Liver (tissue), 9 donors: ENCODE results near the gene RAB17. TPM values are rescaled to one million over a fixed set of nuclear protein-coding genes. Genes with fewer than 3 reads are reported as not detected.
A peak's percentile ranks its signal among the peaks of the same experiment; 100 is the strongest.

Source experiments
- DNase-seq: peaks from one replicate; pipeline ENCODE4 v3.0.0-alpha.2; 2017; ENCODE audit warnings: low spot score
- H3K27ac ChIP-seq, 2 donors: one replicate each; pipeline ENCODE4 v1.7.0; 2013; ENCODE audit warnings: inconsistent platforms in 2 of 2, low read length in 2 of 2, control low read depth in 1 of 2, low read depth in 1 of 2, mild to moderate bottlenecking in 1 of 2
- H3K27me3 ChIP-seq, 4 donors: one replicate each; pipeline versions ENCODE4 v1.6.1 to v1.7.0; 2013; ENCODE audit warnings: low read length in 3 of 4, inconsistent platforms in 1 of 4, mild to moderate bottlenecking in 1 of 4, moderate library complexity in 1 of 4; ENCODE audit not compliant: control insufficient read depth in 4 of 4, insufficient read depth in 4 of 4
- H3K36me3 ChIP-seq, 4 donors: one replicate each; pipeline versions ENCODE4 v1.6.1 to v1.7.0; 2013; ENCODE audit warnings: low read length in 3 of 4, mild to moderate bottlenecking in 3 of 4, low read depth in 1 of 4, moderate library complexity in 1 of 4; ENCODE audit not compliant: control insufficient read depth in 4 of 4, insufficient read depth in 3 of 4
- H3K4me1 ChIP-seq, 4 donors: one replicate each; pipeline versions ENCODE4 v1.6.1 to v1.7.0; 2013; ENCODE audit warnings: low read length in 3 of 4, mild to moderate bottlenecking in 3 of 4, moderate library complexity in 1 of 4; ENCODE audit not compliant: control insufficient read depth in 4 of 4, insufficient read depth in 4 of 4
- H3K4me3 ChIP-seq, 3 donors: one replicate each; pipeline versions ENCODE4 v1.6.1 to v1.7.0; 2013; ENCODE audit warnings: low read length in 3 of 3, control low read depth in 1 of 3, low read depth in 1 of 3, mild to moderate bottlenecking in 1 of 3
- H3K9ac ChIP-seq, 2 donors: one replicate each; pipeline ENCODE4 v1.7.0; 2013; ENCODE audit warnings: low read length in 2 of 2, mild to moderate bottlenecking in 2 of 2, moderate library complexity in 2 of 2, control low read depth in 1 of 2, low read depth in 1 of 2
- H3K9me3 ChIP-seq, 4 donors: one replicate each; pipeline versions ENCODE4 v1.6.1 to v1.7.0; 2013; ENCODE audit warnings: low read length in 3 of 4; ENCODE audit not compliant: control insufficient read depth in 4 of 4
- EGR1 ChIP-seq, 2 donors: IDR thresholded peaks; 2 replicates each; pipeline ENCODE4 v1.6.1; 2016 to 2018; ENCODE audit warnings: antibody characterized with exemption in 2 of 2, low read depth in 2 of 2
- FOXA1 ChIP-seq: IDR thresholded peaks from 2 replicates; pipeline ENCODE4 v1.6.1; 2016; ENCODE audit warnings: antibody characterized with exemption
- FOXA2 ChIP-seq: IDR thresholded peaks from 2 replicates; pipeline ENCODE4 v1.6.1; 2016; ENCODE audit warnings: antibody characterized with exemption
- GABPA ChIP-seq, 2 donors: IDR thresholded peaks in 1 of 2; conservative IDR thresholded peaks in 1 of 2; 2 replicates each; pipeline ENCODE4 v1.6.1; 2016; ENCODE audit warnings: antibody characterized with exemption in 2 of 2, mild to moderate bottlenecking in 1 of 2, moderate library complexity in 1 of 2
- HNF4A ChIP-seq, 2 donors: conservative IDR thresholded peaks; 2 replicates each; pipeline ENCODE4 v1.6.1; 2016; ENCODE audit warnings: antibody characterized with exemption in 2 of 2, mild to moderate bottlenecking in 2 of 2
- HNF4G ChIP-seq: IDR thresholded peaks from 2 replicates; pipeline ENCODE4 v1.6.1; 2016; ENCODE audit warnings: antibody characterized with exemption
- JUND ChIP-seq, 2 donors: IDR thresholded peaks; 2 replicates each; pipeline ENCODE4 v1.6.1; 2016; ENCODE audit warnings: antibody characterized with exemption in 2 of 2
- NR2F2 ChIP-seq: IDR thresholded peaks from 2 replicates; pipeline ENCODE4 v1.6.1; 2016; ENCODE audit warnings: antibody characterized with exemption
- RAD21 ChIP-seq, 2 donors: IDR thresholded peaks; 2 replicates each; pipeline ENCODE4 v1.6.1; 2016; ENCODE audit warnings: antibody characterized with exemption in 2 of 2, mild to moderate bottlenecking in 2 of 2
- RXRA ChIP-seq, 2 donors: IDR thresholded peaks; 2 replicates each; pipeline ENCODE4 v1.6.1; 2017 to 2018; ENCODE audit warnings: antibody characterized with exemption in 2 of 2, mild to moderate bottlenecking in 1 of 2
- SP1 ChIP-seq: IDR thresholded peaks from 2 replicates; pipeline ENCODE4 v1.6.1; 2018; ENCODE audit warnings: antibody characterized with exemption, mild to moderate bottlenecking
- TAF1 ChIP-seq: conservative IDR thresholded peaks from 2 replicates; pipeline ENCODE4 v1.6.1; 2016; ENCODE audit warnings: antibody characterized with exemption, mild to moderate bottlenecking
- YY1 ChIP-seq: IDR thresholded peaks from 2 replicates; pipeline ENCODE4 v1.6.1; 2016; ENCODE audit warnings: antibody characterized with exemption, mild to moderate bottlenecking
- WGBS: extraction: QIAGEN DNeasy Blood & Tissue Kit; methylation state at CpG from one replicate; pipeline ENCODE4 v1.1.7; 2013; 5-methylcytosine and 5-hydroxymethylcytosine counted together
- polyA plus RNA-seq, 2 donors: library from polyadenylated mRNA; stranded (reverse) in 1 of 2; unstranded in 1 of 2; fragments of 200-250 nt in 1 of 2; fragments of >200 nt in 1 of 2; fragmentation: Nextera tagmentation in 1 of 2; extraction: Ambion mirVana in 1 of 2; gene quantifications; one replicate each; pipeline versions ENCODE4 v1.2.1 to v1.2.3, GENCODE V29; 2013 to 2015
- total RNA-seq, 2 donors: library from RNA; depleted of rRNA; stranded (reverse); fragments of >200 nt; gene quantifications; one replicate each; pipeline ENCODE4 v1.2.3, GENCODE V29; 2014
- TF ChIP-seq, protein P1 (sequence below): IDR thresholded peaks from 2 replicates; pipeline ENCODE4 v1.6.1; 2016; ENCODE audit warnings: antibody characterized with exemption
- TF ChIP-seq, protein P2 (sequence below): IDR thresholded peaks from 2 replicates; pipeline ENCODE4 v1.6.1; 2016; ENCODE audit warnings: antibody characterized with exemption
- TF ChIP-seq, protein P3 (sequence below): IDR thresholded peaks from 2 replicates; pipeline ENCODE4 v1.6.1; 2016; ENCODE audit warnings: antibody characterized with exemption
- TF ChIP-seq, protein P4 (sequence below): IDR thresholded peaks from 2 replicates; pipeline ENCODE4 v1.6.1; 2016; ENCODE audit warnings: antibody characterized with exemption, mild to moderate bottlenecking
- TF ChIP-seq, protein P5 (sequence below): fragments of 150-350 bp; IDR thresholded peaks from 2 replicates; pipeline ENCODE4 v1.5.1; 2017; ENCODE audit warnings: improper control_type of control experiment, low read depth, low read length; ENCODE audit not compliant: missing input control
- donor health status: healthy.
- donor health status: healthy.
- donor health status: healthy.
- donor health status: healthy.
- donor health status: healthy.

The RAB17 gene
- total and polyA plus RNA-seq, 4 donors, result 17.8 to 96.5 (median 74.9) TPM

DNA sequence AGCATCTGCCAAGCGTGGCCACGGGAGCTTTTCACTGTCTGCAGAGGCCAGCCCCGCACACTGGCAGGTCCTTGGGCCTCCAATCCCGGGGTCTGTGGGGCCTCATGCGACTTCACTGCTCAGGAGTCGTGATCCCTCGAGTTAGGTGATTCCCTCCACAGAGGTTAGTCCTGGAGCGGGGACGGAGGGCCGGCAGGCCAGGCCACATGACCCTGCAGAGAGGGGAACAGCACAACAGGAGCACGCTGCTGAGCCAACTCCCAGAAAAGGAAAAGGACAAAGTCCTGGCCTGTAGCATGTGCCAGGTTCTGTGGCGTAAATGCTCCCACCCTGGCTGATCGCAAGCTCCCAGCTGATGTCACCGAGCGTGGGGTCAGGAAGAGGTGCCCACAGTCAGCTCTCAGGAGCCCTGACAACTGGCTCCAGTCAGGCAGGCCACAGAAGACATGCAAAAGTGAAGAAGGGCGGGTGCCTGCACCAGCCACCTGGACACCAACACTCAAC, 39.4 kb downstream of the RAB17 start:
- Histone ChIP-seq H3K27ac (peak overlapping the region; percentile 85 to 92), H3K27me3 (no peaks in the 10 kb centered on the region), H3K9me3 (peaks cover 3 to 6% (median 3%) of the 10 kb centered on the region in 4 donors), H3K9ac (peak overlapping the region in 1 of 2 donors; percentile 23), H3K4me3 (no peak overlapping the region), H3K4me1 (peaks cover 2 to 40% (median 25%) of the 10 kb centered on the region in 4 donors), H3K36me3 (peaks cover 5 to 20% (median 12%) of the 10 kb centered on the region in 4 donors)
- no peak for DNase-seq
- 55% methylated on average over 16 of the region's 16 CpGs for WGBS
- TF ChIP-seq, protein P1, sequence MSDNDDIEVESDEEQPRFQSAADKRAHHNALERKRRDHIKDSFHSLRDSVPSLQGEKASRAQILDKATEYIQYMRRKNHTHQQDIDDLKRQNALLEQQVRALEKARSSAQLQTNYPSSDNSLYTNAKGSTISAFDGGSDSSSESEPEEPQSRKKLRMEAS, result peak; percentile 99
- TF ChIP-seq, protein P2, sequence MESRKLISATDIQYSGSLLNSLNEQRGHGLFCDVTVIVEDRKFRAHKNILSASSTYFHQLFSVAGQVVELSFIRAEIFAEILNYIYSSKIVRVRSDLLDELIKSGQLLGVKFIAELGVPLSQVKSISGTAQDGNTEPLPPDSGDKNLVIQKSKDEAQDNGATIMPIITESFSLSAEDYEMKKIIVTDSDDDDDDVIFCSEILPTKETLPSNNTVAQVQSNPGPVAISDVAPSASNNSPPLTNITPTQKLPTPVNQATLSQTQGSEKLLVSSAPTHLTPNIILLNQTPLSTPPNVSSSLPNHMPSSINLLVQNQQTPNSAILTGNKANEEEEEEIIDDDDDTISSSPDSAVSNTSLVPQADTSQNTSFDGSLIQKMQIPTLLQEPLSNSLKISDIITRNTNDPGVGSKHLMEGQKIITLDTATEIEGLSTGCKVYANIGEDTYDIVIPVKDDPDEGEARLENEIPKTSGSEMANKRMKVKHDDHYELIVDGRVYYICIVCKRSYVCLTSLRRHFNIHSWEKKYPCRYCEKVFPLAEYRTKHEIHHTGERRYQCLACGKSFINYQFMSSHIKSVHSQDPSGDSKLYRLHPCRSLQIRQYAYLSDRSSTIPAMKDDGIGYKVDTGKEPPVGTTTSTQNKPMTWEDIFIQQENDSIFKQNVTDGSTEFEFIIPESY, result peak; percentile 77
- TF ChIP-seq, protein P3, sequence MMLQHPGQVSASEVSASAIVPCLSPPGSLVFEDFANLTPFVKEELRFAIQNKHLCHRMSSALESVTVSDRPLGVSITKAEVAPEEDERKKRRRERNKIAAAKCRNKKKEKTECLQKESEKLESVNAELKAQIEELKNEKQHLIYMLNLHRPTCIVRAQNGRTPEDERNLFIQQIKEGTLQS, result peak; percentile 76
- TF ChIP-seq HNF4A (conservative IDR thresholded peaks at IDR 0.05) (peak; percentile 91 to 97), TAF1 (no peak), RAD21 (IDR thresholded peaks at IDR 0.05) (peak; percentile 50 to 58), NR2F2 (no peak), RXRA (IDR thresholded peaks at IDR 0.05) (peak; percentile 90 to 98), EGR1 (IDR thresholded peaks at IDR 0.05; ENCODE audit: low read depth in 2 of 2) (peak in 1 of 2 donors; percentile 52), GABPA (IDR thresholded peaks at IDR 0.05 in 1 of 2, conservative IDR thresholded peaks at IDR 0.05 in 1 of 2) (no peak), FOXA2 (peak; percentile 47), JUND (IDR thresholded peaks at IDR 0.05) (peak in 1 of 2 donors; percentile 94), YY1 (peak; percentile 77), FOXA1 (peak; percentile 71), SP1 (peak; percentile 87), HNF4G (peak; percentile 88)
- TF ChIP-seq, protein P4, sequence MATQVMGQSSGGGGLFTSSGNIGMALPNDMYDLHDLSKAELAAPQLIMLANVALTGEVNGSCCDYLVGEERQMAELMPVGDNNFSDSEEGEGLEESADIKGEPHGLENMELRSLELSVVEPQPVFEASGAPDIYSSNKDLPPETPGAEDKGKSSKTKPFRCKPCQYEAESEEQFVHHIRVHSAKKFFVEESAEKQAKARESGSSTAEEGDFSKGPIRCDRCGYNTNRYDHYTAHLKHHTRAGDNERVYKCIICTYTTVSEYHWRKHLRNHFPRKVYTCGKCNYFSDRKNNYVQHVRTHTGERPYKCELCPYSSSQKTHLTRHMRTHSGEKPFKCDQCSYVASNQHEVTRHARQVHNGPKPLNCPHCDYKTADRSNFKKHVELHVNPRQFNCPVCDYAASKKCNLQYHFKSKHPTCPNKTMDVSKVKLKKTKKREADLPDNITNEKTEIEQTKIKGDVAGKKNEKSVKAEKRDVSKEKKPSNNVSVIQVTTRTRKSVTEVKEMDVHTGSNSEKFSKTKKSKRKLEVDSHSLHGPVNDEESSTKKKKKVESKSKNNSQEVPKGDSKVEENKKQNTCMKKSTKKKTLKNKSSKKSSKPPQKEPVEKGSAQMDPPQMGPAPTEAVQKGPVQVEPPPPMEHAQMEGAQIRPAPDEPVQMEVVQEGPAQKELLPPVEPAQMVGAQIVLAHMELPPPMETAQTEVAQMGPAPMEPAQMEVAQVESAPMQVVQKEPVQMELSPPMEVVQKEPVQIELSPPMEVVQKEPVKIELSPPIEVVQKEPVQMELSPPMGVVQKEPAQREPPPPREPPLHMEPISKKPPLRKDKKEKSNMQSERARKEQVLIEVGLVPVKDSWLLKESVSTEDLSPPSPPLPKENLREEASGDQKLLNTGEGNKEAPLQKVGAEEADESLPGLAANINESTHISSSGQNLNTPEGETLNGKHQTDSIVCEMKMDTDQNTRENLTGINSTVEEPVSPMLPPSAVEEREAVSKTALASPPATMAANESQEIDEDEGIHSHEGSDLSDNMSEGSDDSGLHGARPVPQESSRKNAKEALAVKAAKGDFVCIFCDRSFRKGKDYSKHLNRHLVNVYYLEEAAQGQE, result peak; percentile 77
- TF ChIP-seq, protein P5, sequence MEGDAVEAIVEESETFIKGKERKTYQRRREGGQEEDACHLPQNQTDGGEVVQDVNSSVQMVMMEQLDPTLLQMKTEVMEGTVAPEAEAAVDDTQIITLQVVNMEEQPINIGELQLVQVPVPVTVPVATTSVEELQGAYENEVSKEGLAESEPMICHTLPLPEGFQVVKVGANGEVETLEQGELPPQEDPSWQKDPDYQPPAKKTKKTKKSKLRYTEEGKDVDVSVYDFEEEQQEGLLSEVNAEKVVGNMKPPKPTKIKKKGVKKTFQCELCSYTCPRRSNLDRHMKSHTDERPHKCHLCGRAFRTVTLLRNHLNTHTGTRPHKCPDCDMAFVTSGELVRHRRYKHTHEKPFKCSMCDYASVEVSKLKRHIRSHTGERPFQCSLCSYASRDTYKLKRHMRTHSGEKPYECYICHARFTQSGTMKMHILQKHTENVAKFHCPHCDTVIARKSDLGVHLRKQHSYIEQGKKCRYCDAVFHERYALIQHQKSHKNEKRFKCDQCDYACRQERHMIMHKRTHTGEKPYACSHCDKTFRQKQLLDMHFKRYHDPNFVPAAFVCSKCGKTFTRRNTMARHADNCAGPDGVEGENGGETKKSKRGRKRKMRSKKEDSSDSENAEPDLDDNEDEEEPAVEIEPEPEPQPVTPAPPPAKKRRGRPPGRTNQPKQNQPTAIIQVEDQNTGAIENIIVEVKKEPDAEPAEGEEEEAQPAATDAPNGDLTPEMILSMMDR, result no peak
